Measurements from ENCODE around the gene LMBR1L. TPM values are rescaled to one million over a fixed set of nuclear protein-coding genes. Genes with fewer than 3 reads are reported as not detected.
"Not testable (repeated sequence)": the region's sequence is repeated elsewhere in the genome, so short reads cannot be mapped to it uniquely, and the experiment has no call there.

Gene LMBR1L
- total RNA-seq, 1 donor from 2014 or later: 26.3 TPM

DNA sequence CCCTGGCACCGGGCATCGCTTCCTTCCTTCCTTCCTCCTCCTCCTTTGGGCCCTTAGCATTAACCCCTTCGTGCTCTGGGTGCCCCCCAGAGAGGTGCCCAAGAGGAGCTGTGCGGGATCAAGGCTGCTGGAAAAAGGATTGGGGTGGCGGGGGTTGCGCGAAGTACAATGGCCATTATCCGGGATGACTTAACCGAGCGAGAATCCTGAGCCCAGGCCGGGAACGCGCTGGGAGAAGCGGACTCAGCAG is 18.9 kb downstream of the LMBR1L start:
- ATAC-seq (no peak), DNase-seq (ENCODE audit: missing footprints) (no peak)
- intact Hi-C loops (cut with DNase I): no loop called here

- ATAC-seq (no peak), DNase-seq (ENCODE audit: missing footprints) (no peak)
- intact Hi-C loops (cut with DNase I): no loop called here
Measured at GRCh38 chr12:49091056-49091835, 19.4 kb downstream of the LMBR1L start.

GRCh38 chr12:49089821-49090773 is 20.6 kb downstream of the LMBR1L start:
- no peak for ATAC-seq
- DNase-seq (ENCODE audit: missing footprints): no peak
- intact Hi-C loops (cut with DNase I): no loop called here

GRCh38 chr12:49088932-49089330 is 21.7 kb downstream of the LMBR1L start:
- intact Hi-C loops (cut with DNase I): loop anchor here (1.0 kb wide), 2 partner anchors 32 to 146 kb away; no protein-coding TSS in a partner anchor

DNA sequence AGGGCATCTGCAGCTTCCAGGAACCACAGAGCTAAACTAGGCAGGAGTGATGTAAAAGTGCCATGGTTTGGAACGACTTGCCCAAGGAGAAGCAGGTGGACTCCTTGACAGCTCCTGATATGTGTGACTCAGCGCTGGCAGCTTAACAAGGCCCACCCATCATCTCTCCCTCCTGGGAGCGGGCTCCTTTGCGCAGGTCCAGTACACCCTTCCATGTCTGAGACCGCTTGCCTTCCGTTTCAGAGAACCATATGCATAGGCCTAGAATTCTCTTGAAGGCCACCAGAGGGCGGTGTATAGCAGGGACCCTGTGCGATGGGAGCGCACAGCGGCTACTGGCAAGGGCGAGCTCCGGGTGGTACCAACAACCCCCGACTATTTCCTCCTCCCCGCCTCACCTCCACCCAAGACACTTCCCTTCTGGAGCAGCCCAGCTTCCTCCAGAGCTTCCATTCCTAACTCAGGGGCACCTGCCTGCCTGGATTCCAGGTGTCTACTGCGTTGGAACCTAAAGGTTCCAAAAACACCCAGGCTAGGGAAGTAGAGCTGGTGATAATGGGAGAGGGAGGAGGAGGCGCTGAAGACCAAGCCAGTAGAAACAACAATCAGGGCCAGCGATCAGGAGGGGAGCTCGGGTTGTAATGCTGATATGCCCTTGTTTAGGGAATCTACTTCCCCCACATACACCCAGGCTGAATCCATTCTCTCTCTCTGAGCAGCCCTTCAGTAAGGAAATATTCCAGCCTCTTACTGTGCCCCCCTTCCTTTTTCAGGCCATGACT is 22.3 kb downstream of the LMBR1L start:
- ATAC-seq: peak; percentile 95
- DNase-seq (ENCODE audit: missing footprints): peak; percentile 78
- intact Hi-C loops (cut with DNase I): loop anchor here (1.0 kb wide), 2 partner anchors 33 to 147 kb away; no protein-coding TSS in a partner anchor

More at GRCh38 chr12:49088932-49089330, 21.7 kb downstream of the LMBR1L start:
- DNase-seq (ENCODE audit: missing footprints): no peak
- no peak for ATAC-seq

DNA sequence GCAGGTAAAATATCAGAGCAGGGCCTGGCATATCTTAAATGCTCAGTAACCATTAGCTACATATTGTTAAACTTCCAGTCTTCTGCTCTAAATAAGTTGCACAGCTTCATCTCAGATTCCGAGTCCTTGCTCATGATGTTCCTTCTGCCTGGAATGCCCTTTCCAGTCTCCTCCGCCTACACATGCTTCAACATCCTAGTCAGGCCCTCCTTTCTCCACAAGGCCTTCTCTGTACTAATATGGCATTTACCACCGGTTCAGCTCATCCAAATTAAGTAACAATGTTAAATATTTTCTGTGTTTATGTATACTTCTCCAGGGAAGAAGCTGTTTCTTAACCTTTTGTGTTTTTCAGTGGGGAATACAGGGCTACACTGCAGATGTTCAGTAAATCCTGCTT is 24.5 kb downstream of the LMBR1L start:
- DNase-seq (ENCODE audit: missing footprints) (no peak), ATAC-seq (no peak)
- intact Hi-C loops (cut with DNase I): loop anchor here (1.0 kb wide), 1 partner anchor 154 kb away; no protein-coding TSS in a partner anchor

DNA sequence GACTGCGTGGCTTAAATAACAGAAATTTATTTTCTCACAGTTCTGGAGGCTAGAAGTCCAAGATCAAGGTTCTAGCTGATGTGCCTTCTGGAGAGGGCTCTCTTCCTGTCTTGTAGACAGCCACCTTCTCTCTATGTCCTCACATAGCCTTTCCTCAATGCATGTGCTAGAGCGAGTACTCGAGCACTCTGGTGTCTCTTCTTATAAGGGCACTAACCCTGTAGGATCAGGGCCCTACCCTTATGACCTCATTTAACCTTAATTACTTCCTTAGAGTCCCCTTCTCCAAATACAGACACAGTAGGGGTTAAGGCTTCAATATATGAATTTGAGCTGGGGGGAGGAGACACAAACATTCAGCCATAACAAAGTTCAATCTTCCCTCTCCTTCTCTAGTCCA is 26.2 kb downstream of the LMBR1L start:
- no peak for DNase-seq (ENCODE audit: missing footprints)
- intact Hi-C loops (cut with DNase I): no loop called here
- ATAC-seq: no peak

GRCh38 chr12:49079793-49080192 is 30.9 kb downstream of the LMBR1L start:
- intact Hi-C loops (cut with DNase I): no loop called here
- DNase-seq (ENCODE audit: missing footprints) (no peak), ATAC-seq (no peak)

DNA sequence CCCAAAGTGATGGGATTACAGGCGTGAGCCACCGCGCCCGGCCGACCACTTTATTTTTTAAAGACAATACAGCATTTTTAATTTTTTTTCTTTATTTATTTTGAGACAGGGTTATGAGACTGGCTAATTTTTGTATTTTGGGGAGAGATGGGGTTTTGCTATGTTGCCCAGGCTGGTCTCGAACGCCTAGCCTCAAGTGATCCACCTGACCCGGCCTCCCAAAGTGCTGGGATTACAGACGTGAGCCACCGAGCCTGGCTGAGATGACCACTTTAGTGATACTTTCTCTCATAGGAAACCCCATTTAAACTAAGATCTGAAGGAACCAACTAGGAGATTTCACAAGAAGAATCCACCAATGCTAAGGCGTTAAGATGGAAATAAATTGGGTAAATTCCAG is 39.7 kb downstream of the LMBR1L start:
- DNase-seq (ENCODE audit: missing footprints) (no peak), ATAC-seq (no peak)
- intact Hi-C loops (cut with DNase I): no loop called here

- DNase-seq (ENCODE audit: missing footprints) (peak; percentile 100), ATAC-seq (peak; percentile 100)
- intact Hi-C loops (cut with DNase I): loop anchor here (1.0 kb wide), 1 partner anchor 13 kb away; no protein-coding TSS in a partner anchor
Measured at GRCh38 chr12:49069507-49070346, 40.9 kb downstream of the LMBR1L start, which contains the start of gene RHEBL1. Gene RHEBL1 (minus strand): TSS chr12:49069979. CDS start chr12:49069785, 194 bp downstream.

GRCh38 chr12:49068879-49069506 is 41.7 kb downstream of the LMBR1L start:
- intact Hi-C loops (cut with DNase I): loop anchor here (1.0 kb wide), 1 partner anchor 13 kb away; no protein-coding TSS in a partner anchor
- no peak for DNase-seq (ENCODE audit: missing footprints)

DNA sequence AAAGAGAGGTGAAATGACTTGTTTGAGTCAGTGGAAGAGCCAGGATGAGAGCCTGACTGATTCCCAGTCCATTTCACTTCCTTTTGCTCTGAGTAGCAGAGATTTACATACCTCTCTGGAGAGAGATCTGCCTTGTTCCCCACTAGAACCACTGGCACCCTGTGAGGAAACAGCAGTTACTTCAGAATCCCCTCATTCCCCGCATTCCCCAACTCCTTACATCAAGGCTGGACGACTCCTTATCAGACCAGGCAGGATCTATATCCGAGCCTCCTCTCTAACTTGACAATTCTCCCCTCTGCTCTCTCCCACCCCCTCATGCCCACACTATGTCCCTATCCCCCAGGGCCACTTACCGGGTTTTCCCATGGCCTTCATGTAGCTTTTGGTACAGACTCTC is 44.5 kb downstream of the LMBR1L start:
- ATAC-seq: no peak
- intact Hi-C loops (cut with DNase I): no loop called here
- no peak for DNase-seq (ENCODE audit: missing footprints)

More at GRCh38 chr12:49068879-49069506, 41.7 kb downstream of the LMBR1L start:
- no peak for ATAC-seq

DNA sequence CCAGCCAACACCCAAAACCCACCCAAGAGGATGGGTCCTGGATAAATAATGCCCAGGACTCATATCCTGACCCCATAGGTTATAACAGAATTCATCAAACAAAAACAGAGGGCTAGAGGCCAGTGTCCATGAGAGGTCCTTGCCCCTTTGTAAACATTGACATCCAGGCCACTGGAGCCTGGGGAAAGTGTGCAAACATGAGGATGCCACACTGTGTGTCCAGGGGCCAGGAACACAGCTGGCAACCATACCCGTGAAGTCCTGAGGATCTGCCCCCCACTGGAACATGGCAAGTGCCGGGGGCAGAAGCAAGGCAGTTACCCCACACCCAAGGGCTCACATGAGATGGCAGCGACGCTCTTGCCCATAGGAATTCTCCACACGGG is 45.9 kb downstream of the LMBR1L start:
- ATAC-seq (no peak), DNase-seq (ENCODE audit: missing footprints) (no peak)
- intact Hi-C loops (cut with DNase I): no loop called here

- ATAC-seq; DNase-seq (ENCODE audit: missing footprints): not testable (repeated sequence)
- intact Hi-C loops (cut with DNase I): loop anchor here (2.0 kb wide), 2 partner anchors 43 to 173 kb away; partner anchors contain the start of gene PRKAG1
Measured at GRCh38 chr12:49061916-49062315, 48.7 kb downstream of the LMBR1L start.

DNA sequence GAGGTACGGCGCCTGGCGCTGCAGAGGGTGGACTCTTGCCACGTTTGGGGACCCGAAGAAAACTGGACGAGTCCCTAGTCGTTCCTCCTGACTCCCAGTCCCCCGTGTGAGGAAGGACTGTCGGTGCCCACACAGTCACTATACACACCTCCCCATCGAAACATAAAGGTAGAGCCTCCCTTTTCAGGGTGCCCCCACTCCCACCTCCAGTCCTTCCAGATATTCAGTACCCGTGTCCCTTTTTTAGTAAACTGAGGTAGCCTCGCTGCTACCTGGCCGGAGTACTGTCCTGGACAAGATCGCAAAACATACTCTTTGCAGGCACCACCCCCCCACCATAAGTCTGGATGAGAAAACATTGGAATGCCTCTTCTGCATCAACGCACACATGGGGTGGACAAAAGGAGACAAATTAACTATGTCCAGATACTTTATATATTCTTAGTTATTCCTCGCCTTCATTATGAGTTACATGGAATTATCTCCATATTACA is 49.4 kb downstream of the LMBR1L start:
- ATAC-seq (peak; percentile 0), DNase-seq (ENCODE audit: missing footprints) (no peak)
- intact Hi-C loops (cut with DNase I): loop anchor here (2.0 kb wide), 2 partner anchors 42 to 174 kb away; partner anchors contain the start of gene PRKAG1

GRCh38 chr12:49060237-49061156 is 50.1 kb downstream of the LMBR1L start, which contains the start of gene KMT2D:
Gene KMT2D (minus strand): TSS chr12:49060794. CDS start chr12:49055324, 5,470 bp downstream.
- peak; percentile 86 for ATAC-seq
- intact Hi-C loops (cut with DNase I): loop anchor here (2.0 kb wide), 2 partner anchors 42 to 174 kb away; partner anchors contain the start of gene PRKAG1
- DNase-seq (ENCODE audit: missing footprints): peak; percentile 96

Data from Right ventricle myocardium inferior (tissue), 1 donor.